Skeletal muscle cell (primary cell): ENCODE results near the gene CAMKMT.

Source experiments
- DNase-seq: peaks from one replicate; pipeline ENCODE4 v3.0.0-alpha.2; 2010; ENCODE audit warnings: low read depth
- H3K4me3 ChIP-seq: 2 replicates; pipeline ENCODE4 v1.5.1; 2011; ENCODE audit warnings: low read depth, mild to moderate bottlenecking, control low read depth, low read length, moderate library complexity

The CAMKMT gene

DNA sequence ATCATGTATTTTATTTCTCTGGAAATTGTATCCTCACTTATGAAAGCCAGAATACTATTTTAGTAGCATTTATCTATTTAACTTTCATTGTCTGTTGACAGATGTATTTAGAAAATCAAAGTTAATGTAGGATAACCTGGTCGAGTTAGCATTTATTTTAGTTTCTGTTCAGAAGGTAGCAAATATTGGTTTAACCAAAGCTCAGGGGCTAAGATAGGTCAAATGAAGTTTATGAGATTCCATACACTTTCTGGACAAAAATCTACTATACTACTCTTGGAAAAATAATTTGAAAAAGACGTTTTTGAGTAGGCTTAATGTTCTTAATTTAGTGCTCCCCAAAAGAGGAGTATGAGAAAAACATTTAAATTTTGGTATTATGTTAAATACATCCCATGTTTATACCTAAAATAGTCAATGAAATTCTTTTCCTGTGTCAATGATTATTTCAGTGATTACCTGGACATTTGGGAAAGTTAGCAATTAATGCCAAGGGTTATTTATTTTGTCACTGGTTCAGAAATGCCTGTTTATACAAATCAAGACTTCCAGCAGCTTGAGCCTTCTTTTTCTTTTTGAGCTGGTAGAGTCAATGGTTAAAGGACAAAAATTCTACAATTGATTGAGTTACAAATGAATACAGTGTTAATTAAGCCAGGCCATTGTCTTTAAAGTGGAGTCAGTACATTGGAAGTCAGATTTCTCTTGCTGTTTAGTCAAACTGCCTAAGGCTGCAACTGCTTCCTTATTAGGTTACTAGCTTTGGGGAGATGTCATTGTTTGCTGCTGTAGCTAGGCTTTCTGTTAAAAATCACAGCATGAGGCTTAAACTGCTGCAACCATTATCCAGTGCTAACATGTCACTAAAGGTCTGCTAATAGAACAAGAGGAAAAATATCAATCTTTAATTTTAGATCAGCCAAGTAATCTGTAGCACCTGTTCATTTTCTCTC lies 182.3 kb downstream of the CAMKMT start:
- no peak for DNase-seq
- H3K4me3 ChIP-seq: no peak overlapping the region

DNA sequence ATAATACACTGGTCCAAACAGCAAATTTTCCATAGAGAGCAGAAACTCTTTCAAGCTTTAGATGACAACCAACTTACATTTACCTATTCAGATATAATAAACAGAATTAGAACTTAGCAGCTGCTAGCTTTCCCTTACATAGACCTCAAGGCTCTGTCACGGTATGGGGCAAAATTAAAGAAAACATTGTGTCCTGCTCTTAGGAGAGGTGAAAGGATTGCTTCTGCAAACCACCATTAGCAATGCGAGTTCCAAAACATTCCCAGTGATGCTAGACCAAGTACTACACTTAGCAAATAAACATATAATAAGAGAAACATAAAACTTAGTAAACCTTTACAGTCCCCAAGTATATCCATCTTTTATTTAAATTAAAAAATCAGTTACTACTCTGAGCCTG lies 183.3 kb downstream of the CAMKMT start:
- DNase-seq: no peak
- H3K4me3 ChIP-seq: no peak overlapping the region

DNA sequence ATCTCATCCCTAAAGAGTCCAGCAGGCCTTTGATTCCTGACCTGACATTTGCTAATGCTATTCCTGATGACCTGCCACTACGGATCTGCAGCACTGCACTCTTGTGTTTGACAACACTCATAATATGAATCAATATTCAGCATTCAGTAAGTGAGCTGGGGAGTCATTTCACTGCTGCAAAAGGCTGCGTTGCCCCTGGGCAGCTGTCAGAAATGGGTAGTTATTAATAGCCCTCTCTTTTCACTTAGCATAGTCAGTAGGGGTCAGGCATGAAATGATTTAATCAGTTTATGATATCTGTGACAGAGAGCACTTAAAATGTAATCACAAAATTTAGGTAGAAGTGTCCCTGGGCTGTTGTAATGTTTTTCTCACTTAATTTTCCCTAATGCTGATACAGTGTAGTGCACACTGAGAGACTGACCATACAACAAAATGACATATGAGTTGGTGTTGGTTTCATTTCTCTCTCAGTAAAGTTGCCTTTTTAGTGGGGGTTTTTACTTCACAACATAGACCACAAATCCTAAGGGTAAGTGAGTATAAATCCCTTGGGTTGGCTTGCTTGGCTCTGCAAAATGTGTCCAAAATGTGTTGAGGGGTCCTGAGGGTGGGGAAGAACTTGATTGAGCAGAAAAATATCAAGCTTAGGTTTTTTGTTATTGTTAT lies 184.8 kb downstream of the CAMKMT start:
- DNase-seq: no peak
- no peak overlapping the region for H3K4me3 ChIP-seq

DNA sequence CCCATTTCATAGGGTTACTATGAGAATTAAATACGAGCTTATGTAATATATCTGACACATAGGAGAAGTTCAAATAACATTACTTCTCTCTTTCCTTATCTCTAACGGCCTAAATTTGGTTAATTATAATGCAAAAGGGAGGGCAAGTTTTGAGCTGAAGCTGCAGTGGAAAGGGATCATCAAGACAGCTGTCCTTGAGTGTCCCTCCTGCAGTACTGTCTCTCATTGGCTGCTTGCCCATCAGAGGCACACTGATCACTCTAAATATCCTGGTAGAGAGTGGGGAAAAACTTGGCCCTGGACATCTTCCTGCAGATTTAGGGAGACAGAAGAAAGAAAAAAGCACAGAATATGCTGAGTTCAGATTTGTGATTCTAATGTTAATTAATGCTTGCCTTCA lies 186.0 kb downstream of the CAMKMT start:
- no peak for DNase-seq
- no peak overlapping the region for H3K4me3 ChIP-seq

DNA sequence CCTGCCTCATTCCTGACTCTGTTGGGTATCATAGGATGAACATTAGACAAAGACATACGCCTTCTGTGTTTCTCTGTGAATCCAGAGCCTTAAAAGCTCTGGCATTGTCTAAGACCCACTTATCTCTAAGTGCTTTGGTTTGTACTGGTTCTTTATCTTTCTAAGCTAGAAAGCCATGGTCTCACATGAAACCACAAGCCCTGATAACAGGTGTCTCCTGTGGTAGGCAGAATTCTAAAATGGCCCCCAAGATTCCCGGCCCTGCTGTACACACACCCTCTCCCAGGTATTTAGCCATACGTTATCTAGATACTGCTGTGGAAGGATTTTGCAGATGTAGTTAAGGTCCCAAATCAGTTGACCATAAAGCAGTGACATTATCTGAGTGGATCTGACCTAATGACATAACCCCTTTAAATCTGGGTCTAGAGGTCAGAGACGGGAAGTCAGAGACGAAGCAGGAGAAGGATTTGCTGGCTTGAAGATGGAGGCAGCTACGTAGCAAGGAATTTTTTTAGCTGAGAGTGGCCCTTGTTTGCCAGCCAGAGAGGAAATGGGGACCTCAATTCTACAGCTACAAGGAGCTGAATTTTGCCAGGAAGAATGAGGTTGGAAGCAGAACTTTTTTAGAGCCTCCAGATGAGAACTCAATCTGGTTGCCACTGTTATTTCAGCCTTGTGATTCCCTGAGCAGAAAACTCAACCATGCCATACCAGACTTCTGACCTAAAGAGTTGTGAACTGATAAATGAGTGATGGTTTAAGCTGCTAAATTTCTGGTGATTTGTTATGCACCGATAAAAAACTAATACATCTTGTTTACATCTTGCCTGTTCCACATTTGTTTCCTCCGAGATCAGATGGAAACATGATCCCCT lies 186.7 kb downstream of the CAMKMT start:
- no peak for DNase-seq
- H3K4me3 ChIP-seq: no peak overlapping the region

DNA sequence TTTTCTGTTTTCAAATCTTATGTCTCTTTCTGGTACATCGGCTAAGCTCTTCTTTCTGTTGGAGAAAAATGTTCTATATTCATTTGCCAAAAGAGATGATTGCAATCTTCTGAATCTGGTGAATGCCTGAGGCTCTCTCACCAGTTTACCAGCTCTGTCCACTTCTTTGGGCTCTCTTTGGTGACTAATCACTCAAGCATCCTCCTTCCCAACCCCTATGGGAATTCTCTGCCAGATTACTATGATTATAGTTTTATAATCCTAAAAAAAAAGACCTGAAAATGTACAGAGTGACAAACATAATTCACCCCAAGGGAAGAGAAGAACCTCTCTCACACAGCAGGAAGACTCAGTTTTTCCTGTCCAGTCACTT lies 187.3 kb downstream of the CAMKMT start:
- DNase-seq: peak; percentile 74

DNA sequence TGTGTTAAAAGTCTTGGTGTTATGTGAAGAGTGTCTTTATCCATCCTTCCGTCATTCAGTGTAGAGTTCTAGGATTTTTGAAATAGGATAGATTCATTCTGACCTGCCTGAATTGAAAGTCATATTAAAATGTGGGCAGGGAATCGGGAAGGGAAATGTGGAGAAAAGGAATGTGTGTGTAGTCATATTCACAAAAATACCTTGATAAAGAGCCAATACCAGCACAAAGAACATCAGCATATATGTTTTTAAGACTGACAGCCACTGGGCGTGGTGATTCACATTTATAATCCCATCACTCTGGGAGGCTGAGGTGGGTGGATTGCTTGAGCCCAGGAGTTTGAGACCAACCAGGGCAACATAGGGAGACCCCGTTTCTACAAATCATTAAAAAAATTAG lies 188.1 kb downstream of the CAMKMT start:
- no peak overlapping the region for H3K4me3 ChIP-seq
- DNase-seq: no peak

More for the DNA sequence above, 187.3 kb downstream of the CAMKMT start:
- H3K4me3 ChIP-seq: no peak overlapping the region

DNA sequence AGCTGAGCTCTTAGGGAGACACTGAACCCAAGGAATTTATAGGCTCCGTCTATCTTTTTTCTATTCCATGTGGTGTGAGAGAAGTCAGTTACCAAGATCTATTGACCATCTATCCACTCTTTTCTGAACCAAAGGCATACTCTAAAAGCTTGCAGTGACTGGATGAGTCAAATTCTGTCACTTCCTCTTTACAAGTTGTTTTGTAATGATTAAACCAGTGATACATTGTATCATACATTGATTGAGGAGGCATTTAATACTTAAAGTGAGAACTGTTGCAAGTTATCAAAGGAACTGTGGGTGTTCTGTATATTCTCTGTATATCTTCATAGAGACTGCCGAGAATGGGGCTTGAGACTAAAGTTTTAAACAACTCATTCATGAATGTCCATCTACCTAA lies 188.8 kb downstream of the CAMKMT start:
- no peak overlapping the region for H3K4me3 ChIP-seq
- DNase-seq: no peak

DNA sequence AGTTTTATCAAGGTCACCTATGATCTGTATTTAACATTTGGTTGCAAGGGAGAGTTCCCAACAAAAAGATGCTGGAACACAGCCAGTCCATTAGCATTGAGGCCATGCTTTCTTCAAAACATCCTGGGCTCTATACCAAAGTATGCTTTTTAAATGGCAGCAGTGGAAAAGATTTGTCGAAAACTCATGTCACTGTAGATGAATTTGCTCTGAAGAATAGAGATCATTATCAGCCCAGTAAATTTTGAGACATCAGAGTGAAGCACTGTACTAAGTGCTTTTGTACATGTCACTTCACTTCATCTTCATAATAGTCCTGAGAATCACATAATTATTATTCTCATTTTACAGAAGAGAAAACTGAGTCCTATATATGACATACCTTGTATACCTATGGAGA lies 189.8 kb downstream of the CAMKMT start:
- no peak overlapping the region for H3K4me3 ChIP-seq
- DNase-seq: no peak

DNA sequence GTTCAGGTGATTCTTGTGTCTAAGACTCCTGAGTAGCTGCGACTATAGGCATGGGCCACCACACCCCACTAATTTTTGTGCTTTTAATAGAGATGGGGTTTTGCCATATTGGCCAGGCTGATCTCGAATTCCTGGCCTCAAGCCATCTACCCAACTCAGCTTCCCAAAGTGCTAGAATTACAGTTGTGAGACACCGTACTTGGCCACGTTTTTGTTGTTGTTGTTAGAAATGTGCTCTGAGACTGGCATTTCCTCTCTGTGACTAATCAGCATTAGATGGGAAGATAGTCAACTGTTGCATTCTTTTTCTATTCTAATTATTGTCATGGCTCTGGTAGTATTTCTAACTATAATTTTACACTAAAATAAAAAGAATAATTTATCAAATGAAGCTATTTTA lies 191.7 kb downstream of the CAMKMT start:
- DNase-seq: peak; percentile 60
- H3K4me3 ChIP-seq: no peak overlapping the region

DNA sequence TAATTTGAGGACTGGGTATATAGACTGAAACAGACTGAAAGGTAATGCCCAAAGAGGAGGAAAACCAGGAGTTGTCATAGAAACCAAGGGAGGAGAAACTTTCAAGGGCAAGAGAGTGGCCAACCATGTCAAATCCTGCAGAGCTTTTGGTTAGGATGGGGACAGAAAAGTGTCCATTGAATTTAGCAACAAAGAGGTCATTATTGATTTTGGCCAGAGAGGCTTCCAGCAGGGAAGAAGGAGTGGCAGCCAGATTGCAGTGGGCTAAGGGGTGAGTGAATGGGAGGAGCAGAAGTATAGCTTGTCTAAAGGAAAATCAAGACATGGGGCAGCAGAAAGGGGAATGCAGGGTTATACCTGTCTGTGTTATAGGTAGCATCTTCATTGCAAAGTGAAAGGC lies 194.0 kb downstream of the CAMKMT start:
- H3K4me3 ChIP-seq: no peak overlapping the region
- no peak for DNase-seq

DNA sequence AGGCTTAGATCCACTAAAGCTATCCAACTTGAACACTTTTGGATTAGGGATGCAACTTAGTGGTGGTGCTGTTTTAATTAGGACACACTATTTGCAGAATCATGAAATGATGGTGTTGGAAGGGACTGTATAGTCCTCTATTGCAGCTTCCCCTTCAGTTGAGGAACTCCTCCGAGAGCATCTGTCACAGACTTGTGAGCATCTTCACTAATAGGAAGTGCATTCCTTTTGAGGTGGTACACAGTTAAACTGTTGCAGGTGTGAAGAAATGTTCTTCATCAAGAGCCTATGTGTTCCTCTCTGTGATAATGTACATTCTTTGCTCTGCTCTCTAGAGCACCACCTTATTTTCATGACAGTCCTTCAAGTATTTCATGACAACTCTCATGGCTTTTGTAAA lies 197.4 kb downstream of the CAMKMT start:
- no peak overlapping the region for H3K4me3 ChIP-seq
- DNase-seq: no peak

DNA sequence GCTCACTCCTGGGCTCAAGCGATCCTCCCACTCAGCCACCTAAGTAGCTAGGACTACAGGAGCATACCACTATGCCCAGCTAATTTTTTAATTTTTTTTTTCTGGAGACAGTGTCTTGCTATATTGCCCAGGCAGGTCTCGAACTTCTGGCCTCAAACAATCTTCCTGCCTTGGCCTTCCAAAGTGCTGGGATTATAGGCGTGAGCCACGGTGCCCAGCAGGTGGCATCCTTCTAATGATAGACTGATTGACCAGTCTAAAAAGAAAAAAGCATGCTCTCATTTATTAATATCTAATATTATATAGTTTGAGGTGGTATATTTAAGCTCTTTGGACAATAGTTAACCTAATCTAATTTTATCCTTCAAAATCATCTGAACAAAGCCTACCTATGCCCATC lies 198.6 kb downstream of the CAMKMT start:
- DNase-seq: no peak

DNA sequence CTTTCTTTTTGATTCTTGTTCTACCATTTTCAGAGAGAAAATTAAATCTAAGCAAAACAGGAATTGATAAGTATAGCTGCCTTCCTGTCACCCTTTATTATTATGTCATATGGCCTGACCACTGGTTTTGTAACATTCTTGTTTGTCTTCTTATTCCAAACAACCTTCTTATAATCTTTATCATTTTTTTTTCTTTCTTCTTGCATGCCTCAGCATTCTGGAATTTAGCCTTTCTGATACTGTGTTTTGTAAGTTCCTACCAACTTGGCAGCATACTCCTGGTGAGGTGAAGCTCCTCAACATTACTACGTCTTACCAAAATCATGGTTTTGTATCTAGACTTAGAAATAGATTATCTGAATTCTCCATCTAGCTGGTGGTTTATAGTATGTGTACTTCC lies 199.2 kb downstream of the CAMKMT start:
- no peak for DNase-seq

More for the DNA sequence above, 198.6 kb downstream of the CAMKMT start:
- no peak overlapping the region for H3K4me3 ChIP-seq

DNA sequence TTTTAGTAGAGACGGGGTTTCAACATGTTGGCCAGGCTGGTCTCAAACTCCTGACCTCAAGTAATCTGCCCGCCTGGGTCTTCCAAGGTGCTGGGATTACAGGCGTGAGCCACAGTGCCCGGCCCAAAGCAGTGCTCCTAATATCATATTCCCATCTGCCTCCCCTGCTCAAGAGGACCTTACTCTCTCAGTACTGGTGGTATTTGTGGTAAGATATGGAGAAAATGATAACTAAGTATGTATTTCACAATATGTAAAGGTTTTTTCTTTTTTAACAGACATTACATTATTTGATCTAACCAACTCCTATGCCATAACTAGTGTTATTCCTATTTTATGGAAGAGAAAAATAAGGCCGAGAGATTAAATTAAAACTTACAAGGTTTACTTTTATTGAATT lies 201.0 kb downstream of the CAMKMT start:
- no peak for DNase-seq

More for the DNA sequence above, 199.2 kb downstream of the CAMKMT start:
- no peak overlapping the region for H3K4me3 ChIP-seq

DNA sequence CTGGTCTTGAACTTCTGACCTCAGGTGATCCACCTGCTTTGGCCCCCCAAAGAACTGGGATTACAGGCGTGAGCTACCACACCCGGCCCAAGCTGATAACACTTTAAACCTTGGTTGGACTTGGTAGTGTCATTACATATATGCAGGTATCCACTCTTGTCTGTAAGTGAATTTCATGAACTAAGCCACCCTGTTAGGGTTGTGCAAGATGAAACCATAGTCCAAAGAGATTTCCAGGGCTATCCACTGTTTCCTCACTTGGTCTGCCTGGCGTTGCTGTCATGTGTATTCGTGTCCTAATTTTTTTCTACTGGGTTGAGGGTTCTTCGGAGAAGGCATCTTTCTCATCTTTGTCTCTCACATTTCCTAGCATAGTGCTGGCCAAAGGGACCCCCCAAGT lies 203.0 kb downstream of the CAMKMT start:
- H3K4me3 ChIP-seq: no peak overlapping the region
- no peak for DNase-seq

More for the DNA sequence above, 201.0 kb downstream of the CAMKMT start:
- no peak overlapping the region for H3K4me3 ChIP-seq

DNA sequence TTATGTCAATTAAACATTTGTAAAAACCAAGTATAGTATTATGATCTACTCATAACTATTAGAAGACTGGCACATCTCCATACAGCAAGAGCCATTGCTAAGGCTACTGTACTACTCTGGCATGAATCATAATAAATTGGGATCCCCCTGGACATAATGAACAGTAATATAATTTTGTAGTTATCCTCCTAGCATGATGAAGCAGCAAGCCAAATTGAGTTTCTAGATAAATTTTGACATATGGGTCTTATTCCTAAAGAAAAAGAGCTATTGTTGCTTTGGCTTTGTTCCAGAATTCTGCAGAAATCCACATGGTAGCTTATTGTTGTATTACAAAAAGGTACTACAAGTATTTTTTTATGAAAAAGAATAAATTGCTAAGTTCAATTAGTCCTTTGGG lies 204.3 kb downstream of the CAMKMT start:
- DNase-seq: no peak
- no peak overlapping the region for H3K4me3 ChIP-seq

DNA sequence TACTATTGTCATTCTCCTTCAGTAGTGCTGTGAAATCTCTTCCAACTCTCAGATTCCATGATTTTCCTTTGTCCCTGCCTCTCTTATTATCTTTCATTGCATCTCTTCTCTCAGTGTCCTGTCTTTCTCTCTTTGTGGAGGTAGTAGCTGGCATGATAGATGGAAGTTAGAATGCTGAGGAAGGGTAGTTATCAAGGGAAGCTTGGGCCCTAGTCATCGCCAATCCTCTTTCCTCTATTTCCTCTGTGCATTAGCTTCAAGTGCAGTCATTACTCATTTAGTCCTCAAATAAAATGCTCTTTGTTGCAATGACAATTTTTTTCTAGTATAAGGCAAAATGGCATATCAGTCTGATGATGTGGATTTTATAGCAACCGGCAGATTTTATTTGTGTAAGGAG lies 207.7 kb downstream of the CAMKMT start:
- no peak overlapping the region for H3K4me3 ChIP-seq
- no peak for DNase-seq

DNA sequence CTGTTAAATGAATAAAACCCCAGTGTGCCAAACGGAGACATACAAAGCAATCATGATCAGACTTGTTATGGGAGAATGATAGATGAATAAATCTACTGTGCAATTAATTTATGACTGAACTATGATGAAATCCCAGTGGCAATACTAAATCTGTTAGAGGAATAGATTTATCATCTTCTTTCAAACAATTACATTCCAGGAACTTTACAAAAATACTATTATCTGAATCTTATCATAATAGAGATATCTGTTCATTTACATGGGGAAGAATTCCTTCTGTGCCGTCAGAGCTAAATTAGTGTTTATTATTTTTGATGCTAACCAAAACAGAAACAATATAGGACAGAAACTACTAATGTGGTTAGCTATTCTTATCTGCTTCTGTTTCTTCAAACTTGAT lies 208.5 kb downstream of the CAMKMT start:
- no peak for DNase-seq

DNA sequence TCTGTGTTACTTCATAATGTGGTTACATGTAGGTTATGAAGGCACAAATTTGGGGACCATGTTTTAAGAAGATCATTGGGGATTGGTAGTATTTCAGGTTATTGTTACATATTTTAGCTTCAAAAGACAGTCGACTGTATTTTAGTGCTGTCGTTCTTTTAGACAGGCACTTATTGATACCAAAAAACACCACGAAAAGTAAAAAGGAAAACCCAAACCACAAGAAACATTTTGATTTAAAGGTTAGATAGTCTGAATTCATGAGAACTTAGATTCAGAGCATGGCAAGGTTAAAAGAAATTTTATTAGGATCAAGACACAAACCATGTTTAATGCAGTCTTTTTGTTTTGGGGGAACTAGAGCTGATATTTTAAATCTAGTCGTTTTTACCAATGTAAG lies 209.0 kb downstream of the CAMKMT start:
- DNase-seq: no peak
- no peak overlapping the region for H3K4me3 ChIP-seq

More for the DNA sequence above, 208.5 kb downstream of the CAMKMT start:
- H3K4me3 ChIP-seq: no peak overlapping the region
